Fibroblast of villous mesenchyme (primary cell): ENCODE results near the gene ACAD9. TPM values are rescaled to one million over a fixed set of nuclear protein-coding genes. Genes with fewer than 3 reads are reported as not detected.

Experiments used
- DNase-seq: peaks from one replicate; pipeline ENCODE4 v3.0.0-alpha.2; 2010; ENCODE audit warnings: low read depth
- H3K4me3 ChIP-seq: 2 replicates; pipeline ENCODE4 v1.5.1; 2011; ENCODE audit warnings: low read depth, mild to moderate bottlenecking, low read length
- CTCF ChIP-seq: IDR thresholded peaks from 2 replicates; pipeline ENCODE4 v1.5.1; 2012; ENCODE audit warnings: low read depth, mild to moderate bottlenecking, low read length; ENCODE audit not compliant: insufficient read depth
- total RNA-seq: library from RNA; depleted of rRNA; stranded (reverse); fragments of >200 nt; gene quantifications from 2 replicates; pipeline ENCODE4 v1.2.3, GENCODE V29; 2012

The ACAD9 gene
- total RNA-seq, 1 donor, result 35.8 TPM

- peak; percentile 18 for TF ChIP-seq CTCF
- no peak for DNase-seq
- H3K4me3 ChIP-seq, result peak overlapping the region; percentile 50
These were observed 34.2 kb upstream of the ACAD9 start for GRCh38 chr3:128845119-128845777.

GRCh38 chr3:128845778-128846485 is 33.5 kb upstream of the ACAD9 start:
- peak; percentile 69 for TF ChIP-seq CTCF
- DNase-seq, result peak; percentile 65
- peak overlapping the region; percentile 50 for H3K4me3 ChIP-seq

GRCh38 chr3:128846486-128846891 is 32.9 kb upstream of the ACAD9 start:
- TF ChIP-seq CTCF, result no peak
- no peak overlapping the region for H3K4me3 ChIP-seq

GRCh38 chr3:128847666-128848370 is 31.6 kb upstream of the ACAD9 start:
- H3K4me3 ChIP-seq, result no peak overlapping the region
- TF ChIP-seq CTCF, result no peak
- DNase-seq, result no peak

More at GRCh38 chr3:128846486-128846891, 32.9 kb upstream of the ACAD9 start:
- DNase-seq, result no peak

GRCh38 chr3:128848936-128849335 is 30.5 kb upstream of the ACAD9 start:
- H3K4me3 ChIP-seq, result no peak overlapping the region
- no peak for DNase-seq
- TF ChIP-seq CTCF, result no peak

- peak; percentile 24 for TF ChIP-seq CTCF
- peak; percentile 32 for DNase-seq
- no peak overlapping the region for H3K4me3 ChIP-seq
These were observed 29.4 kb upstream of the ACAD9 start for GRCh38 chr3:128849911-128850455.
